HepG2 (cell line): ENCODE data around the gene VCAN. TPM values are rescaled to one million over a fixed set of nuclear protein-coding genes. Genes with fewer than 3 reads are reported as not detected.

ENCODE experiments used
- ATAC-seq: fragments of 200-7000 bp; cut with Tn5 transposase; 3 replicates; pipeline ENCODE4 v1.9.1; 2020; ENCODE audit warnings: mild to moderate bottlenecking, moderate library complexity
- BruUV-seq: library from RNA; stranded (reverse); fragments of 400-500 nt; replicated peaks from 2 replicates; lab custom pipeline; 2021; lab: Mats Ljungman, UMichigan
- CTCF ChIA-PET: fragments of 300-600 bp; formaldehyde crosslinking; extraction: SDS; loops from one replicate; lab custom pipeline; 2021; ENCODE audit warnings: low total read pairs, inconsistent platforms, low intra/inter-chr PET ratio; lab: Yijun Ruan, JAX
- POLR2A ChIA-PET: fragments of 350-600 bp; sonication (Branson Sonifier 250); formaldehyde crosslinking; loops from one replicate; lab custom pipeline; 2020; ENCODE audit warnings: antibody characterized with exemption, inconsistent platforms; lab: Yijun Ruan, JAX
- DNase-seq: peaks from one replicate; pipeline ENCODE4 v3.0.0-alpha.2; 2015; ENCODE audit warnings: low spot score
- FAIRE-seq: peaks from 3 replicates; lab custom pipeline; 2011; peaks lifted over from hg19 to GRCh38; lab: Jason Lieb, UNC
- H2AFZ ChIP-seq: one replicate; pipeline ENCODE4 v1.6.1; 2011; ENCODE audit warnings: low read length, inconsistent platforms
- H3K27ac ChIP-seq: fragments of 300-600 bp; 3 replicates; pipeline ENCODE4 v1.8.0; 2011; ENCODE audit warnings: mixed run types, mild to moderate bottlenecking, mixed read lengths, low read length, inconsistent platforms; ENCODE audit not compliant: insufficient read depth; ENCODE audit errors: extremely low read length
- H3K27me3 ChIP-seq, 2 experiments: fragments of 200-600 bp in 1 of 2; 2 replicates in 1 of 2; 3 replicates in 1 of 2; pipeline versions ENCODE4 v1.6.0 to v1.8.0; 2011; ENCODE audit warnings: low read length in 2 of 2, mild to moderate bottlenecking in 2 of 2, moderate library complexity in 2 of 2, inconsistent platforms in 1 of 2; ENCODE audit not compliant: insufficient read depth in 2 of 2, control insufficient read depth in 1 of 2
- H3K36me3 ChIP-seq, 2 experiments: fragments of 200-600 bp in 1 of 2; replicated peaks in 1 of 2; 2 replicates in 1 of 2; 3 replicates in 1 of 2; pipeline versions ENCODE4 v1.5.1 to v1.8.0; 2011; ENCODE audit warnings: low read length in 2 of 2, inconsistent platforms in 1 of 2; ENCODE audit not compliant: insufficient read depth in 2 of 2, control insufficient read depth in 1 of 2
- H3K4me1 ChIP-seq: 2 replicates; pipeline ENCODE4 v1.5.1; 2012; ENCODE audit warnings: low read length, inconsistent platforms; ENCODE audit not compliant: insufficient read depth
- H3K4me2 ChIP-seq: 2 replicates; pipeline ENCODE4 v1.6.0; 2011; ENCODE audit warnings: low read depth, low read length, inconsistent platforms
- H3K4me3 ChIP-seq, 3 experiments: fragments of 200-600 bp in 1 of 3; sonication (generic), shearing (Covaris generic) in 1 of 3; replicated peaks in 1 of 3; 2 replicates each; pipeline ENCODE4 v1.5.1; 2011 to 2016; ENCODE audit warnings: low read length in 3 of 3, inconsistent platforms in 2 of 3, low read depth in 2 of 3, mild to moderate bottlenecking in 2 of 3, control low read depth in 1 of 3, mixed read lengths in 1 of 3; ENCODE audit not compliant: insufficient read depth in 1 of 3
- H3K79me2 ChIP-seq: one replicate; pipeline ENCODE4 v1.6.1; 2011; ENCODE audit warnings: low read length, inconsistent platforms; ENCODE audit not compliant: insufficient read depth
- H3K9ac ChIP-seq: 2 replicates; pipeline ENCODE4 v1.6.0; 2011; ENCODE audit warnings: mild to moderate bottlenecking, low read depth, low read length, inconsistent platforms; ENCODE audit not compliant: insufficient read depth
- H3K9me3 ChIP-seq: 2 replicates; pipeline ENCODE4 v1.5.1; 2012; ENCODE audit warnings: mild to moderate bottlenecking, low read length
- H4K20me1 ChIP-seq: 2 replicates; pipeline ENCODE4 v1.6.0; 2011; ENCODE audit warnings: inconsistent platforms, mild to moderate bottlenecking, low read length, moderate library complexity; ENCODE audit not compliant: insufficient read depth
- ATF4 ChIP-seq, 2 experiments: fragments of 450-650 bp in 1 of 2; sonication (generic) in 1 of 2; formaldehyde crosslinking; IDR thresholded peaks; 2 replicates each; pipeline versions ENCODE4 v1.5.0 to v1.8.0; 2020 to 2022; ENCODE audit warnings: mild to moderate bottlenecking in 1 of 2, missing genetic modification reagents in 1 of 2
- CEBPG ChIP-seq: IDR thresholded peaks from 2 replicates; pipeline ENCODE4 v1.6.1; 2016
- ELK4 ChIP-seq: sonication (generic); formaldehyde crosslinking; IDR thresholded peaks from 2 replicates; pipeline ENCODE4 v1.9.0; 2021; ENCODE audit warnings: missing genetic modification reagents, borderline replicate concordance
- KDM5A ChIP-seq: fragments of 200-600 bp; sonication (generic); IDR thresholded peaks from 2 replicates; pipeline ENCODE4 v1.7.0; 2018; ENCODE audit warnings: antibody characterized with exemption, mild to moderate bottlenecking, low read length, borderline replicate concordance
- KLF16 ChIP-seq, 2 experiments: sonication (generic) in 1 of 2; formaldehyde crosslinking in 1 of 2; IDR thresholded peaks; 2 replicates each; pipeline versions ENCODE4 v1.6.1 to v1.8.0; 2016 to 2023; ENCODE audit warnings: missing genetic modification reagents in 2 of 2, missing compliant biosample characterization in 1 of 2
- NFKB2 ChIP-seq: sonication (generic); formaldehyde crosslinking; IDR thresholded peaks from 2 replicates; pipeline ENCODE4 v1.4.0; 2020; ENCODE audit warnings: missing genetic modification reagents, borderline replicate concordance
- TGIF2 ChIP-seq: IDR thresholded peaks from 2 replicates; pipeline ENCODE4 v1.6.1; 2016; ENCODE audit warnings: control low read depth, missing compliant biosample characterization
- TRIM24 ChIP-seq: sonication (generic); formaldehyde crosslinking; IDR thresholded peaks from 2 replicates; pipeline ENCODE4 v1.8.0; 2022; ENCODE audit warnings: mild to moderate bottlenecking, missing genetic modification reagents
- ZNF12 ChIP-seq: sonication (generic); formaldehyde crosslinking; IDR thresholded peaks from 2 replicates; pipeline ENCODE4 v1.5.0; 2020; ENCODE audit warnings: missing genetic modification reagents
- ZNF350 ChIP-seq: sonication (generic); formaldehyde crosslinking; IDR thresholded peaks from 2 replicates; pipeline ENCODE4 v1.4.0; 2020; ENCODE audit warnings: mild to moderate bottlenecking, low read depth, missing genetic modification reagents, borderline replicate concordance
- ZNF441 ChIP-seq: sonication (generic); formaldehyde crosslinking; IDR thresholded peaks from 2 replicates; pipeline ENCODE4 v1.7.0; 2021; ENCODE audit warnings: missing genetic modification reagents, borderline replicate concordance
- ZNF530 ChIP-seq: sonication (generic); formaldehyde crosslinking; IDR thresholded peaks from 2 replicates; pipeline ENCODE4 v1.5.0; 2020; ENCODE audit warnings: low read depth, mild to moderate bottlenecking, missing genetic modification reagents
- ZNF747 ChIP-seq: sonication (generic); formaldehyde crosslinking; IDR thresholded peaks from 2 replicates; pipeline ENCODE4 v1.8.1; 2023; ENCODE audit warnings: missing genetic modification reagents, mild to moderate bottlenecking, borderline replicate concordance
- WGBS: methylation state at CpG from one replicate; pipeline ENCODE4 v1.1.6; 2017; ENCODE audit warnings: low lambda C conversion rate; 5-methylcytosine and 5-hydroxymethylcytosine counted together
- in situ Hi-C: cut with HindIII; loops from 2 replicates; pipeline ENCODE4 v1.10.0; 2017; ENCODE audit warnings: low pct_unique_long_range_greater_than_20kb; ENCODE audit not compliant: extremely low pct_ligation_motif_present
- intact Hi-C: fragments of 100-400 bp; cut with micrococcal nuclease; formaldehyde crosslinking; loops from one replicate; pipeline ENCODE4 v1.10.0; 2022; ENCODE audit not compliant: unreplicated experiment
- polyA plus RNA-seq, 8 experiments: library from polyadenylated mRNA; depleted of rRNA in 3 of 8; stranded (reverse) in 7 of 8; unstranded in 1 of 8; fragments of >200 nt; fragmentation: Illumina TruSeq in 4 of 8; extraction: Trizol in 4 of 8; gene quantifications; 2 replicates each; pipeline versions ENCODE4 v1.2.1 to v1.2.3, GENCODE V29; 2011 to 2016; ENCODE audit warnings: low read depth in 4 of 8, missing spikeins in 1 of 8, mixed read lengths in 1 of 8; ENCODE audit not compliant: insufficient read depth in 1 of 8
- total RNA-seq, 5 experiments: library from RNA; depleted of rRNA; stranded (reverse); fragments of >200 nt; fragmentation: Illumina TruSeq; extraction: Trizol; gene quantifications; 2 replicates each; pipeline ENCODE4 v1.2.3, GENCODE V29; 2016; ENCODE audit warnings: low read depth in 1 of 5
- TF ChIP-seq, protein P1 (sequence below): sonication (generic); formaldehyde crosslinking; conservative IDR thresholded peaks from 2 replicates; pipeline ENCODE4 v1.8.1; 2023; ENCODE audit warnings: missing genetic modification reagents
- TF ChIP-seq, protein P2 (sequence below): sonication (generic); formaldehyde crosslinking; IDR thresholded peaks from 2 replicates; pipeline ENCODE4 v1.8.1; 2023; ENCODE audit warnings: missing genetic modification reagents, mild to moderate bottlenecking, borderline replicate concordance
- TF ChIP-seq, protein P3 (sequence below): sonication (generic); formaldehyde crosslinking; IDR thresholded peaks from 2 replicates; pipeline ENCODE4 v1.4.0; 2020; ENCODE audit warnings: missing genetic modification reagents

The VCAN gene
- total and polyA plus RNA-seq, 2 of the 13 experiments (the other 11 are each of a cell fraction or from before 2014, with no cell fraction given) = 1.2 to 3.5 TPM

DNA sequence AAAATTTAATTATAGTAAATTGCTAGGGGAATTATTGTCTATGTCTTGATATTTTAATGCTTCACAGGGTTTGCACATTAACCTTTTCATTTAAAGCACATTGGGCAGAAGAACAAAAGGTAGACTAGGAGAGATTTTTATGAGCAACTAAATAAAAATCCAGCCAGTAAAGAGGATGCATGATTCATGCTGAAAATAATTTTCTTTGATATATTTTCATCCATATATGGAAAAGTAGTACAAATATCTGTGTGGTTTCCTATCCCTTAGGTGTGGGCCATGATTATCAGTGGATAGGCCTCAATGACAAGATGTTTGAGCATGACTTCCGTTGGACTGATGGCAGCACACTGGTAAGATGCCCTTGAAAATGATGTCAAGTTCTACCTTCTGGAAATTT lies 83.1 kb downstream of the VCAN start:
- Histone ChIP-seq H3K36me3 (no peaks in the 10 kb centered on the region), H3K4me3 (no peak overlapping the region), H2AFZ (no peak overlapping the region), H3K9ac (no peak overlapping the region), H3K27me3 (no peaks in the 10 kb centered on the region), H3K4me2 (no peak overlapping the region), H3K9me3 (no peaks in the 10 kb centered on the region), H3K27ac (no peak overlapping the region), H4K20me1 (no peaks in the 10 kb centered on the region), H3K79me2 (no peaks in the 10 kb centered on the region), H3K4me1 (peaks cover 9% of the 10 kb centered on the region)
- in situ Hi-C loops = loop anchor here (25.0 kb wide), 1 partner anchor 467 kb away; the partner anchor contains the start of genes TMEM167A and XRCC4
- no peak for DNase-seq
- POLR2A ChIA-PET = no interaction called here
- ATAC-seq = no peak
- no peak for FAIRE-seq
- CTCF ChIA-PET = no interaction called here
- no TSS peak for BruUV-seq
- intact Hi-C loops = no loop called here
- WGBS = 31% methylated on average over 1 of the region's 1 CpG
- TF ChIP-seq TGIF2 (CRISPR knock-in tag) (no peak), ATF4 (CRISPR knock-in tag; IDR thresholded peaks at IDR 0.05) (no peak), NFKB2 (CRISPR knock-in tag) (no peak), ZNF747 (CRISPR knock-in tag) (no peak), TRIM24 (no peak), ELK4 (CRISPR knock-in tag) (no peak), KDM5A (no peak), ZNF350 (CRISPR knock-in tag) (no peak), CEBPG (CRISPR knock-in tag) (no peak), ZNF12 (CRISPR knock-in tag) (no peak), ZNF441 (CRISPR knock-in tag) (no peak), ZNF530 (CRISPR knock-in tag) (no peak), KLF16 (CRISPR knock-in tag; IDR thresholded peaks at IDR 0.05) (no peak)
- TF ChIP-seq, protein P1, sequence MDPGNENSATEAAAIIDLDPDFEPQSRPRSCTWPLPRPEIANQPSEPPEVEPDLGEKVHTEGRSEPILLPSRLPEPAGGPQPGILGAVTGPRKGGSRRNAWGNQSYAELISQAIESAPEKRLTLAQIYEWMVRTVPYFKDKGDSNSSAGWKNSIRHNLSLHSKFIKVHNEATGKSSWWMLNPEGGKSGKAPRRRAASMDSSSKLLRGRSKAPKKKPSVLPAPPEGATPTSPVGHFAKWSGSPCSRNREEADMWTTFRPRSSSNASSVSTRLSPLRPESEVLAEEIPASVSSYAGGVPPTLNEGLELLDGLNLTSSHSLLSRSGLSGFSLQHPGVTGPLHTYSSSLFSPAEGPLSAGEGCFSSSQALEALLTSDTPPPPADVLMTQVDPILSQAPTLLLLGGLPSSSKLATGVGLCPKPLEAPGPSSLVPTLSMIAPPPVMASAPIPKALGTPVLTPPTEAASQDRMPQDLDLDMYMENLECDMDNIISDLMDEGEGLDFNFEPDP (CRISPR knock-in tag) = no peak
- TF ChIP-seq, protein P2, sequence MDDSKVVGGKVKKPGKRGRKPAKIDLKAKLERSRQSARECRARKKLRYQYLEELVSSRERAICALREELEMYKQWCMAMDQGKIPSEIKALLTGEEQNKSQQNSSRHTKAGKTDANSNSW (CRISPR knock-in tag) = no peak
- TF ChIP-seq, protein P3, sequence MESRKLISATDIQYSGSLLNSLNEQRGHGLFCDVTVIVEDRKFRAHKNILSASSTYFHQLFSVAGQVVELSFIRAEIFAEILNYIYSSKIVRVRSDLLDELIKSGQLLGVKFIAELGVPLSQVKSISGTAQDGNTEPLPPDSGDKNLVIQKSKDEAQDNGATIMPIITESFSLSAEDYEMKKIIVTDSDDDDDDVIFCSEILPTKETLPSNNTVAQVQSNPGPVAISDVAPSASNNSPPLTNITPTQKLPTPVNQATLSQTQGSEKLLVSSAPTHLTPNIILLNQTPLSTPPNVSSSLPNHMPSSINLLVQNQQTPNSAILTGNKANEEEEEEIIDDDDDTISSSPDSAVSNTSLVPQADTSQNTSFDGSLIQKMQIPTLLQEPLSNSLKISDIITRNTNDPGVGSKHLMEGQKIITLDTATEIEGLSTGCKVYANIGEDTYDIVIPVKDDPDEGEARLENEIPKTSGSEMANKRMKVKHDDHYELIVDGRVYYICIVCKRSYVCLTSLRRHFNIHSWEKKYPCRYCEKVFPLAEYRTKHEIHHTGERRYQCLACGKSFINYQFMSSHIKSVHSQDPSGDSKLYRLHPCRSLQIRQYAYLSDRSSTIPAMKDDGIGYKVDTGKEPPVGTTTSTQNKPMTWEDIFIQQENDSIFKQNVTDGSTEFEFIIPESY (CRISPR knock-in tag) = no peak
